Calu3 (cell line): ENCODE measurements around the gene PTOV1. TPM values are rescaled to one million over a fixed set of nuclear protein-coding genes. Genes with fewer than 3 reads are reported as not detected.

Source experiments
- BruUV-seq: library from RNA; stranded (reverse); fragments of 400-500 nt; replicated peaks from 2 replicates; lab custom pipeline; 2021; lab: Mats Ljungman, UMichigan
- CTCF ChIA-PET: fragments of 300-600 bp; sonication (Branson Sonifier 250); formaldehyde crosslinking; loops from one replicate; lab custom pipeline; 2022; ENCODE audit warnings: antibody characterized with exemption; lab: Charles Lee
- DNase-seq: peaks from one replicate; pipeline ENCODE4 v3.0.0; 2022
- H3K27ac Mint-ChIP-seq: one replicate; pipeline ENCODE4 v1.8.0; 2022; ENCODE audit warnings: mixed read lengths; ENCODE audit not compliant: unreplicated experiment
- H3K27me3 Mint-ChIP-seq: one replicate; pipeline ENCODE4 v1.8.0; 2022; ENCODE audit warnings: mixed read lengths; ENCODE audit not compliant: unreplicated experiment
- H3K36me3 Mint-ChIP-seq: one replicate; pipeline ENCODE4 v1.8.0; 2022; ENCODE audit warnings: mild to moderate bottlenecking, moderate library complexity, mixed read lengths; ENCODE audit not compliant: insufficient read depth, unreplicated experiment
- H3K4me1 Mint-ChIP-seq: one replicate; pipeline ENCODE4 v1.8.0; 2022; ENCODE audit warnings: mild to moderate bottlenecking, low read depth, mixed read lengths; ENCODE audit not compliant: unreplicated experiment
- H3K4me3 Mint-ChIP-seq: one replicate; pipeline ENCODE4 v1.8.0; 2022; ENCODE audit warnings: mild to moderate bottlenecking, low read depth, moderate library complexity, mixed read lengths; ENCODE audit not compliant: unreplicated experiment
- H3K9me3 Mint-ChIP-seq: one replicate; pipeline ENCODE4 v1.8.0; 2022; ENCODE audit warnings: low read depth, mixed read lengths; ENCODE audit not compliant: unreplicated experiment
- intact Hi-C: fragments of 100-400 bp; cut with micrococcal nuclease; formaldehyde crosslinking; loops from one replicate; pipeline ENCODE4 v1.10.0; 2022; ENCODE audit not compliant: unreplicated experiment
- total RNA-seq: library from RNA; stranded (reverse); gene quantifications from 2 replicates; pipeline ENCODE4 v1.2.3, GENCODE V29; 2022
- TF ChIP-seq, protein P1 (sequence below): fragments of 200-600 bp; IDR thresholded peaks from one replicate; pipeline ENCODE4 v1.8.0; 2022; ENCODE audit warnings: antibody characterized with exemption; ENCODE audit not compliant: unreplicated experiment

Gene PTOV1
- total RNA-seq, 1 experiment from 2014 or later: 256 TPM

DNA sequence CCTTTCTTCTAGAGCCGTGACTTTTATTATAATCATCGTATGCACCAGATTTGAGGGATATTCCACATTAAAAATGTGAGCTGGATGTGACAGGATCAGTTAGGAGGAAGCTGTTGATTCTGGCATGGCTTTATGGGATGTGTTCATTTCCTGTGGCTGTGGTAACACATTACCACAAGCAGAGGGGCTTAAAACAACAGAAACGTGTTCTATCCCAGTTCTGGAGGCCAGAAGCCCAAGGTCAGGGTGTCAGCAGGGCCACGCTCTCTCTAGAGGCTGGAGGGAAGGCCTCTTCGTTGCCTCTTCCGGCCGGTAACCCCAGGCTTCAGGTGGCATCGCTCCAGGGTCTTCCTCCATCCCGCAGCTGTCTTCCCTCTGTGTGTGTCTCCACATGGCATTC is 18.4 kb upstream of the PTOV1 start:
- TF ChIP-seq, protein P1, sequence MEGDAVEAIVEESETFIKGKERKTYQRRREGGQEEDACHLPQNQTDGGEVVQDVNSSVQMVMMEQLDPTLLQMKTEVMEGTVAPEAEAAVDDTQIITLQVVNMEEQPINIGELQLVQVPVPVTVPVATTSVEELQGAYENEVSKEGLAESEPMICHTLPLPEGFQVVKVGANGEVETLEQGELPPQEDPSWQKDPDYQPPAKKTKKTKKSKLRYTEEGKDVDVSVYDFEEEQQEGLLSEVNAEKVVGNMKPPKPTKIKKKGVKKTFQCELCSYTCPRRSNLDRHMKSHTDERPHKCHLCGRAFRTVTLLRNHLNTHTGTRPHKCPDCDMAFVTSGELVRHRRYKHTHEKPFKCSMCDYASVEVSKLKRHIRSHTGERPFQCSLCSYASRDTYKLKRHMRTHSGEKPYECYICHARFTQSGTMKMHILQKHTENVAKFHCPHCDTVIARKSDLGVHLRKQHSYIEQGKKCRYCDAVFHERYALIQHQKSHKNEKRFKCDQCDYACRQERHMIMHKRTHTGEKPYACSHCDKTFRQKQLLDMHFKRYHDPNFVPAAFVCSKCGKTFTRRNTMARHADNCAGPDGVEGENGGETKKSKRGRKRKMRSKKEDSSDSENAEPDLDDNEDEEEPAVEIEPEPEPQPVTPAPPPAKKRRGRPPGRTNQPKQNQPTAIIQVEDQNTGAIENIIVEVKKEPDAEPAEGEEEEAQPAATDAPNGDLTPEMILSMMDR: no peak
- H3K9me3 Mint-ChIP-seq: no peaks in the 10 kb centered on the region
- intact Hi-C loops: no loop called here
- H3K27ac Mint-ChIP-seq: no peak overlapping the region
- H3K27me3 Mint-ChIP-seq: no peaks in the 10 kb centered on the region
- no peak for DNase-seq
- H3K4me1 Mint-ChIP-seq: no peaks in the 10 kb centered on the region
- CTCF ChIA-PET: no interaction called here
- BruUV-seq: no TSS peak
- H3K4me3 Mint-ChIP-seq: no peak overlapping the region
- H3K36me3 Mint-ChIP-seq: peaks cover 51% of the 10 kb centered on the region

DNA sequence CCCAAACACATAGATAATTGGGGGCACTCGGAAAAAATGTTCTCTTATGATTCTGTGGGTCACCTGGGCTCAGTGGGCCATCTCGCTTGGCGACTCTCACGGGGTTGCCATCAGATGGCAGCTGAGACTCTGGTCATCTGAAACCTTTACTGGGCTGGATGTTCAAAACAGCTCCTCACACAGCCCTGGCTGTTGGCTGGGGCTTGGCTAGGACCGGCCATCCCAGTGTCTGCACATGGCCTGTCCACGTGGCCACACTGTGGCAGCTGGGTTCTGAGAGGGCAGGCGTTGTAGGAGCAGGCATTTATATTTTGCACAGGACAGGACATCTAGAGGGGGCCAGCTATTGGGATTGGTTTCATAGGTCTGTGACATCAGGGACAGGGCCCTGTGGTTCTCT is 17.4 kb upstream of the PTOV1 start:
- no peak overlapping the region for H3K4me3 Mint-ChIP-seq
- no peak for DNase-seq
- H3K27me3 Mint-ChIP-seq: no peaks in the 10 kb centered on the region
- H3K27ac Mint-ChIP-seq: no peak overlapping the region
- H3K9me3 Mint-ChIP-seq: no peaks in the 10 kb centered on the region
- CTCF ChIA-PET: no interaction called here
- TF ChIP-seq, protein P1: no peak
- no TSS peak for BruUV-seq
- peaks cover 59% of the 10 kb centered on the region for H3K36me3 Mint-ChIP-seq
- intact Hi-C loops: no loop called here
- H3K4me1 Mint-ChIP-seq: no peaks in the 10 kb centered on the region

DNA sequence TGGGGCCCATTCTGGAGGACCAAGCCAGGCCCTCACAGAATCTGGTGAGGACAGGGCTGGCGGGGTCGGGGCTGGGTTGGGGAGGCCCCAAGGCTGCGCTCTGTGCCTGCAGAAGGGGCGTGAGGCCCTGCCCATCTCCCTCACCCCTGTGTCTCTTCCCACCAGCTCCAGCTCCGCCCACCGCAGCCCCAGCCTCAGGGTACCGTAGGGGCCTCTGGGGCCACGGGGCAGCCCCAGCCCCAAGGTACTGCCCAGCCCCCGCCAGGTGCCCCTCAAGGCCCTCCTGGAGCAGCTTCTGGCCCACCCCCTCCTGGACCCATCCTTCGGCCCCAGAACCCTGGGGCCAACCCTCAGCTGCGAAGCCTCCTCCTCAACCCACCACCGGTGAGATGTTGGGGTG is 15.4 kb upstream of the PTOV1 start:
- Mint-ChIP-seq H3K4me1 (no peaks in the 10 kb centered on the region), H3K9me3 (no peaks in the 10 kb centered on the region), H3K27ac (no peak overlapping the region), H3K27me3 (no peaks in the 10 kb centered on the region), H3K36me3 (peaks cover 75% of the 10 kb centered on the region), H3K4me3 (no peak overlapping the region)
- no peak for DNase-seq
- intact Hi-C loops: no loop called here
- TF ChIP-seq, protein P1: no peak
- CTCF ChIA-PET: no interaction called here
- TSS peak; percentile 11 for BruUV-seq

DNA sequence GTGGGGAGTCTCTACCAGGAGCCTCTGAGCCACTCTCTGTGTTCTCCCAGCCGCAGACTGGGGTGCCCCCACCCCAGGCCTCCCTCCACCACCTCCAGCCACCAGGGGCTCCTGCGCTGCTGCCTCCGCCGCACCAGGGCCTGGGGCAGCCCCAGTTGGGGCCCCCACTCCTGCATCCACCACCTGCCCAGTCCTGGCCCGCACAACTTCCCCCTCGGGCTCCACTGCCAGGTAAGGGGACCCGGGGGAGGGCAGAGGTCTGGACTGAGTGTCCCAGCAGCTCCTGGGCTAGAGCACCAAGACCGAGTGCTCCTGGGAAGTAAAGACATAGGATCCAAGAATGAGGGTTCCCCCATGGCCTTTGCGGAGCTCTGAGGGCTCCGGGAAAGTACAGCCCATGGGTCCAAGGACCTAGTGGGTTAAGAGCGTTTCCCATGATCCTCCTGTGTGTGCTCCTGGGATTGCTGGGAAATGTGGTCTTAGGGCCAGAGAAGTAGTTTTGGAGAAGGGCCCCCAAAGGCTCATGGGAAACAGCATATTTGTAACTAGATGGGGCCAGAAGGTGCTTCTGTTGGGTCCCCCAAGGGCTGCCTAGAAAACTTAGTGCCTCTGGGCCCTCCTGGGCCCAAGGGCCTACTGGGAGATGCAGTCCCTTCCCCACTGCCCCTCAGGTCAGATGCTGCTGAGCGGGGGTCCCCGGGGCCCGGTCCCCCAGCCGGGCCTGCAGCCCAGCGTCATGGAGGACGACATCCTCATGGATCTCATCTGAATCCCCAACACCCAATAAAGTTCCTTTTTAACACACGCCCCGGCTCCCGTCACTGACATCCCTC is 14.6 kb upstream of the PTOV1 start:
- Mint-ChIP-seq H3K4me1 (no peaks in the 10 kb centered on the region), H3K27me3 (no peaks in the 10 kb centered on the region), H3K4me3 (no peak overlapping the region), H3K9me3 (no peaks in the 10 kb centered on the region), H3K27ac (no peak overlapping the region), H3K36me3 (peaks cover 69% of the 10 kb centered on the region)
- intact Hi-C loops: no loop called here
- no peak for DNase-seq
- BruUV-seq: no TSS peak
- TF ChIP-seq, protein P1: no peak
- CTCF ChIA-PET: no interaction called here
